ENCODE results near the gene SRC.

The SRC gene

GRCh38 chr20:37346535-37347346 is 801 bp downstream of the SRC start:
- no peak for TF ChIP-seq CTCF (IDR thresholded peaks at IDR 0.05; ENCODE audit: insufficient read depth, low read length, missing control alignments)
- H3K4me3 ChIP-seq (ENCODE audit: low read depth, low read length), result peak overlapping the region; percentile 65
- CTCF ChIA-PET, result interaction anchor here (0.9 to 2.1 kb wide), 3 partner anchors 64 to 77 kb away, joined by 3 to 7 read pairs (median 5); no protein-coding TSS in a partner anchor

GRCh38 chr20:37347347-37347823 is 1.4 kb downstream of the SRC start:
- no peak for TF ChIP-seq CTCF (IDR thresholded peaks at IDR 0.05; ENCODE audit: insufficient read depth, low read length, missing control alignments)
- CTCF ChIA-PET, result interaction anchor here (0.9 to 1.9 kb wide), 2 partner anchors 65 to 71 kb away, joined by 3 to 7 read pairs; no protein-coding TSS in a partner anchor
- no peak for DNase-seq (ENCODE audit: low read depth, low spot score)
- peak overlapping the region; percentile 65 for H3K4me3 ChIP-seq (ENCODE audit: low read depth, low read length)
- POLR2A ChIA-PET, result no interaction called here

More at GRCh38 chr20:37346535-37347346, 801 bp downstream of the SRC start:
- DNase-seq (ENCODE audit: low read depth, low spot score), result no peak
- POLR2A ChIA-PET, result interaction anchor here (1.1 to 1.3 kb wide), 2 partner anchors 35 to 70 kb away, joined by 3 read pairs; no protein-coding TSS in a partner anchor

DNA sequence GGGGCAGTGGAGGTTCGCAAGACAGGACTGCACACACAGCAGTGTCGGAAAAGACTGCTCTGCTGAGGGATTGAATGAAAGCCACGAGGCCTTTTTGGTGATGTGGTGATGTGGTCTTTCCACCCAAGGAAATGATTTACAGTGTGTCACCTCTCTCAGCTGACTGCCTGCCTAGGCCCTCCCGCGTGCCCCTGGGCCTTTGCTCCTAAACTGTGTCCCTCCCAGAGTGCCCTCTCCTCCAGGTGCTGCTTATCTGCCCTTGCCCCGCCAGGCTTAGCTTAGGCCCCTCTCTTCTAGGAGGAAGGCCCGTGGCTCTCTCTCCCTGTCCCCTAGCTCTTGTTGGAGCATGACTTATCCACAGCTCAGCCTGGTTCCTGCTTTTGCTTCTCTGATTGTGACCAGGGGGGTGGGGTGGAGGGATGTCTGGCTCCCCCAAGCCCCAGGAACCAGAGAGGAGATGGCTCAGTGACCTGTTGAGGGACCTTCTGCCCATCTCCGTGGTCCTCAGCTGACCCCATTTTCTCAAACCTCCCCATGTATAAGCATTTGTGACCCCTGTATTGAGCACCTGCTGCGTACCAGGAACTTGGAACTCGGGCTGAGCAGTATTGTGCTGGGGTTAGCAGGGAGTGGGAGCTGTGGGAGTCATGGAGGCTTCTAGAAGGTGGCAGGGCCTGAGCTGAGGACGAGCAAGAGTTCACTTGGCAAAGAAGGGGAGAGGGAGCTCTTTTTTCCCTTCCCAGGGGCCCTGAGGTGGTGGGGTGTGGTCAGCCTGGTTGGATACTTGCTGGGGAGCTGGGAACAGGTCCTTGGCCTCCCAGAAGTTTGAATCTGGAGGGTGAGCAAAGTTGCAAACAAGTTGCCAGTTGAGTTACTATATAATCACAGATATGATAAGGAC is 2.2 kb downstream of the SRC start:
- ChIA-PET POLR2A (no interaction called here), CTCF (interaction anchor here (1.9 kb wide), 1 partner anchor 65 kb away, joined by 7 read pairs; no protein-coding TSS in a partner anchor)
- peak overlapping the region; percentile 12 for H3K4me3 ChIP-seq (ENCODE audit: low read depth, low read length)
- DNase-seq (ENCODE audit: low read depth, low spot score), result no peak
- no peak for TF ChIP-seq CTCF (IDR thresholded peaks at IDR 0.05; ENCODE audit: insufficient read depth, low read length, missing control alignments)

DNA sequence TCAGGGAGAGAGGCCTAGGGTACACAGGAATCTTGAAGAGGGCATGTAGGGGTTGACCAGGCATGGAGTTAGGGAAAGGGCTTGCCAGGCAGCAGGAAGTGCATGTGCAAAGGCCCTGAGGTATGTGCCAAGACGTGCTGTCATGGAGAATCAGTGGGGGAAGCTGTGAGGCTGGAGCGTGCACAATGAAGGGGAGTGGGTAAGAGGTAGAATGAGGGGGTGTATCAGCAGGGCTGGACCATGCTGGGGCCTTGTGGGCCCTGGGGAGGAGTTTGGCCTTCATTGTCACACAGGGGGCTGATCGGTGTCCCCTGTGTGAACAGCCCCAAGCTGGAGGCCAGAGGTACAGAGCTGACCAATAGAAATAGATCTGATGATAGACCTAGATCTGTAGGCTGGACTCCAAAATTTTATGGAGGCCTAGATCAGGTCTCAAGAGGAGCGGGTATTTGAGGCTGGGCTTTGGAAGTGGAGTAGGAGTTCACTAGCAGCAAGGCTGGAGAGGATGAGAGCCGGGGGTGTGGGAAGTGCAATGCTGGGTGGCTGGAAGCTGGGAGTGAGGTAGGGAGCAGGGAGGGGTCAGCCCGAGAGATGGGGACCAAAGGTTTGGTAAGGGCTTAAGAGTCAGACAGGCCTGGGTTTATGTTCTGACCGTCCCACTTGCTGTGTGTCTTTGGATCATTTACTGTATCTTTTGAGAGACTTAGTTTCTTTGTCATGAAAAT is 3.0 kb downstream of the SRC start:
- ChIA-PET POLR2A (no interaction called here), CTCF (no interaction called here)
- TF ChIP-seq CTCF (IDR thresholded peaks at IDR 0.05; ENCODE audit: insufficient read depth, low read length, missing control alignments), result no peak
- DNase-seq (ENCODE audit: low read depth, low spot score), result no peak
- H3K4me3 ChIP-seq (ENCODE audit: low read depth, low read length), result no peak overlapping the region

DNA sequence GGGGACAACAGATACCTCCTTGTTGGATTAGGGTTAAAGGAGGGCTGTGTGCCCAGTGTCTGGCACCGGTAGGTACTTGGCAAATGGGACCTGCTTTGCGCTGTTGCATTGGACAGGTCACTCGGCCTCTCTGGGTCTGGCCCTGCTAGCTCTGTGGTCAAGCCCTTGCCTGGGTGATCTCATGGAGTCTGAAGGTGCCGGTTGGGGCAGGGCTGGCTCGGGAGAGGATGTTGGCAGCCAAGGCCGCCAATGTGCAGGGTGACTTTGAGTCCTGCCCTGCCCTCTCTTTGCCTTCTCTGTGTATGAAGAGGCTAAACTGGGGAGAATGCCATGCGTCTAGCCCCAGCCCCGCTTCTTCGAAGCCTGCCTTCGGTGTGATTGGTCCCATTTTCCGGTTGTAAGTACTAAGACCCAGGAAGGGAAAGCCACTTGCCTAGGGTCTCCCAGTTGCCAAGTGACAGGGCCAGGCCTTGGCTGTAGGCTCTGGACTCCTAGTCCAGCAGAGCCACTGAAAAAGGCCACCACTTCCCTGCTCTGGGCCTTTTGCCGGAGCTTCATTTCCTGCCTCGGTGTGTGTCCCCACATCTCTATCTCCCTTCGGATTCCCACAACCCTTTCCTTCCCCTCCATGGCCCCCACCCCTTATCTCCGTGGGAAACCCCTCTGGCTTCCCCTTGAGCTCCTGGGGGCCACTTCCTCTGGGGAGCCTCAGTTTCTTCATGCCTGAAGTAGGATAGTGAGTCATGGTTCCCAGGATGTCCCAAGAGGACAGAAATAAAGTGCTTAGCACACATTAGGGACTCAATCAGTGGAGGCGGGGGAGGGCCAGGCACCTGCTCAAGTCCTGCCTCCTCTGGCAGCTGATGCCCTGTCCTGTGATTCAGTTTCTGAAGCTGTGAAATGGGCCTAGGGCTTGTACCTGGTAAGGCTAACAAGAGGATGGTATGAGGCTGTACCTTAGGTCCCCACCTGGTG is 3.9 kb downstream of the SRC start:
- POLR2A ChIA-PET, result no interaction called here
- CTCF ChIA-PET, result interaction anchor here (1.2 to 1.3 kb wide), 2 partner anchors 9 to 35 kb away, joined by 3 to 4 read pairs; no protein-coding TSS in a partner anchor
- DNase-seq (ENCODE audit: low read depth, low spot score), result no peak
- no peak for TF ChIP-seq CTCF (IDR thresholded peaks at IDR 0.05; ENCODE audit: insufficient read depth, low read length, missing control alignments)
- no peak overlapping the region for H3K4me3 ChIP-seq (ENCODE audit: low read depth, low read length)

Measured in AG04449 (cell line).